Measurements from ENCODE around the gene RPS14. TPM values are rescaled to one million over a fixed set of nuclear protein-coding genes. Genes with fewer than 3 reads are reported as not detected.

Gene RPS14
- total and polyA plus RNA-seq, 10 of the 15 experiments (the other 5 are each of a cell fraction or from before 2014, with no cell fraction given) = 2,295 to 4,047 (median 2,787) TPM

DNA sequence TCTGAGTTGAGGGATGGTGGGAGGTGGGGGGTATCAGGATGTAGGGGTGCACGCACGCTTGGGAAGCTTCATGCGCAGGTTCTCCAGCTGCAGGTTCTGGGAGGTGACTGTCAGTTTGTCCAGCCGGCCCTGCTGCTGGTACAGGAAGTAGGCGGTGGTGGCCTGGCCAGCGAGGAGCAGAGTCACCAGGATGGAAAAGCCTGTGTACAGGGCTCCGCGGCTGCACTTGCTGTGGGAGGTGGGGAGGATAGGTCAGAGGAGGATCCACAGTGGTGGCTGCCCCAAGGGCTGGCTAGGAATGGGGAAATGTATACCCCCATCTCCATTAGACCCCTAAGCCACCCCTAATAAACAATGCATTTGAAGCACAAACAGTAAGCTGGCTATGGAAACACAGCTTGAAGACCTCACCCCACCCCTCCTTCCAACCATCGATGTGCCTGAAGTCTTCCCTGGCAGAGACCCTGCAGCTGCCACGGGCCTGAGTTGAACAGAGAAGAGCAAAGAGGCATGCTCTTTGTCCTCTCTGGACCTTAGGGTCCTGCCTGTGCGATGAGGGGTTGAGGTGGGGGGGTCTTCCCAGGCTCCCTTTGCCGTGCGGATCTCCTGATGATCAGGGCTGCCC, 42.3 kb downstream of the RPS14 start:
- BruUV-seq (replicated peaks) = no TSS peak
- ChIA-PET SMC1A (ENCODE audit: uncharacterized antibody, unreplicated experiment) (interaction anchor here (1.0 to 1.4 kb wide), 4 partner anchors 8 to 25 kb away, joined by 3 to 4 read pairs (median 4); no protein-coding TSS in a partner anchor), POLR2A (interaction anchor here (1.2 to 1.4 kb wide), 3 partner anchors 9 to 30 kb away, joined by 3 to 8 read pairs (median 5); no protein-coding TSS in a partner anchor), RAD21 (ENCODE audit: unreplicated experiment) (interaction anchor here (2.2 kb wide), 1 partner anchor 29 kb away, joined by 7 read pairs; no protein-coding TSS in a partner anchor), CTCF (interaction anchor here (2.1 to 14.0 kb wide), 2 partner anchors 9 to 28 kb away, joined by 11 to 274 read pairs; no protein-coding TSS in a partner anchor)
- Histone ChIP-seq H3K27me3 (replicated peaks in 1 of 2; ENCODE audit: control insufficient read depth in 2 of 2, insufficient read depth in 2 of 2, low read length in 1 of 2) (no peaks in the 10 kb centered on the region), H3K4me2 (ENCODE audit: control insufficient read depth, insufficient read depth) (peak overlapping the region; percentile 91), H4K20me1 (ENCODE audit: control insufficient read depth, insufficient read depth) (peaks cover 59% of the 10 kb centered on the region), H2AFZ (ENCODE audit: control insufficient read depth, low read depth, low read length) (no peak overlapping the region), H3K4me1 (ENCODE audit: control insufficient read depth, insufficient read depth, low read length) (peaks cover 14% of the 10 kb centered on the region), H3K4me3 (peak overlapping the region; percentile 99; the same call in 1 of the 2 replicates), H3K36me3 (ENCODE audit: control insufficient read depth in 2 of 2, insufficient read depth in 2 of 2, low read length in 1 of 2) (peaks cover 49 to 59% of the 10 kb centered on the region in 2 experiments), H3K9ac (ENCODE audit: control insufficient read depth, insufficient read depth, low read length) (peak overlapping the region; percentile 61), H3K27ac (ENCODE audit: control insufficient read depth, insufficient read depth) (peak overlapping the region; percentile 100), H3K9me3 (replicated peaks; ENCODE audit: control insufficient read depth, insufficient read depth, low read length) (no peaks in the 10 kb centered on the region), H3K79me2 (ENCODE audit: control insufficient read depth, insufficient read depth, low read length) (peaks cover 65% of the 10 kb centered on the region)
- ATAC-seq (peak; percentile 5), FAIRE-seq (no peak), DNase-seq (ENCODE audit: low read depth, low spot score) (no peak)
- intact Hi-C loops (cut with micrococcal nuclease; ENCODE audit: unreplicated experiment) = no loop called here
- in situ Hi-C loops (cut with MboI) = no loop called here
- 34% methylated on average over 13 of the region's 13 CpGs for WGBS (ENCODE audit: insufficient coverage, insufficient replicate concordance, low lambda C conversion rate, missing lambda C conversion rate)
- TF ChIP-seq BRCA1 (IDR thresholded peaks at IDR 0.05; ENCODE audit: low read depth, low read length) (no peak), CBX5 (IDR thresholded peaks at IDR 0.05; ENCODE audit: low read depth) (no peak), RUNX3 (IDR thresholded peaks at IDR 0.05; ENCODE audit: low read length) (no peak), MYC (IDR thresholded peaks at IDR 0.05; ENCODE audit: insufficient read depth, insufficient read length, insufficient replicate concordance, low read length, severe bottlenecking) (no peak), POLR2A (IDR thresholded peaks at IDR 0.05; ENCODE audit: low read depth, low read length) (peak; percentile 91), RELA (IDR thresholded peaks at IDR 0.05; ENCODE audit: borderline replicate concordance, partially characterized antibody) (no peak), POU2F2 (IDR thresholded peaks at IDR 0.05; ENCODE audit: borderline replicate concordance, low read depth, low read length) (peak; percentile 84), STAT3 (IDR thresholded peaks at IDR 0.05; ENCODE audit: low read depth, low read length) (no peak), CEBPB (IDR thresholded peaks at IDR 0.05; ENCODE audit: borderline replicate concordance in 1 of 2, low read depth in 2 of 2, low read length in 2 of 2) (no peak), SUZ12 (IDR thresholded peaks at IDR 0.05; ENCODE audit: unreplicated experiment) (no peak), JUND (IDR thresholded peaks at IDR 0.05; ENCODE audit: low read depth, low read length) (no peak), POLR2AphosphoS2 (IDR thresholded peaks at IDR 0.05; ENCODE audit: low read depth, low read length) (peak; percentile 89), ZNF274 (IDR thresholded peaks at IDR 0.05; ENCODE audit: insufficient read depth, insufficient read length) (no peak)
- TF ChIP-seq, protein P1, sequence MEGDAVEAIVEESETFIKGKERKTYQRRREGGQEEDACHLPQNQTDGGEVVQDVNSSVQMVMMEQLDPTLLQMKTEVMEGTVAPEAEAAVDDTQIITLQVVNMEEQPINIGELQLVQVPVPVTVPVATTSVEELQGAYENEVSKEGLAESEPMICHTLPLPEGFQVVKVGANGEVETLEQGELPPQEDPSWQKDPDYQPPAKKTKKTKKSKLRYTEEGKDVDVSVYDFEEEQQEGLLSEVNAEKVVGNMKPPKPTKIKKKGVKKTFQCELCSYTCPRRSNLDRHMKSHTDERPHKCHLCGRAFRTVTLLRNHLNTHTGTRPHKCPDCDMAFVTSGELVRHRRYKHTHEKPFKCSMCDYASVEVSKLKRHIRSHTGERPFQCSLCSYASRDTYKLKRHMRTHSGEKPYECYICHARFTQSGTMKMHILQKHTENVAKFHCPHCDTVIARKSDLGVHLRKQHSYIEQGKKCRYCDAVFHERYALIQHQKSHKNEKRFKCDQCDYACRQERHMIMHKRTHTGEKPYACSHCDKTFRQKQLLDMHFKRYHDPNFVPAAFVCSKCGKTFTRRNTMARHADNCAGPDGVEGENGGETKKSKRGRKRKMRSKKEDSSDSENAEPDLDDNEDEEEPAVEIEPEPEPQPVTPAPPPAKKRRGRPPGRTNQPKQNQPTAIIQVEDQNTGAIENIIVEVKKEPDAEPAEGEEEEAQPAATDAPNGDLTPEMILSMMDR (IDR thresholded peaks at IDR 0.05 in 2 of 3, conservative IDR thresholded peaks at IDR 0.05 in 1 of 3; ENCODE audit: control insufficient read depth in 2 of 3, extremely low read depth in 1 of 3, insufficient read depth in 1 of 3, low read depth in 3 of 3, low read length in 3 of 3) = no peak
- TF ChIP-seq, protein P2, sequence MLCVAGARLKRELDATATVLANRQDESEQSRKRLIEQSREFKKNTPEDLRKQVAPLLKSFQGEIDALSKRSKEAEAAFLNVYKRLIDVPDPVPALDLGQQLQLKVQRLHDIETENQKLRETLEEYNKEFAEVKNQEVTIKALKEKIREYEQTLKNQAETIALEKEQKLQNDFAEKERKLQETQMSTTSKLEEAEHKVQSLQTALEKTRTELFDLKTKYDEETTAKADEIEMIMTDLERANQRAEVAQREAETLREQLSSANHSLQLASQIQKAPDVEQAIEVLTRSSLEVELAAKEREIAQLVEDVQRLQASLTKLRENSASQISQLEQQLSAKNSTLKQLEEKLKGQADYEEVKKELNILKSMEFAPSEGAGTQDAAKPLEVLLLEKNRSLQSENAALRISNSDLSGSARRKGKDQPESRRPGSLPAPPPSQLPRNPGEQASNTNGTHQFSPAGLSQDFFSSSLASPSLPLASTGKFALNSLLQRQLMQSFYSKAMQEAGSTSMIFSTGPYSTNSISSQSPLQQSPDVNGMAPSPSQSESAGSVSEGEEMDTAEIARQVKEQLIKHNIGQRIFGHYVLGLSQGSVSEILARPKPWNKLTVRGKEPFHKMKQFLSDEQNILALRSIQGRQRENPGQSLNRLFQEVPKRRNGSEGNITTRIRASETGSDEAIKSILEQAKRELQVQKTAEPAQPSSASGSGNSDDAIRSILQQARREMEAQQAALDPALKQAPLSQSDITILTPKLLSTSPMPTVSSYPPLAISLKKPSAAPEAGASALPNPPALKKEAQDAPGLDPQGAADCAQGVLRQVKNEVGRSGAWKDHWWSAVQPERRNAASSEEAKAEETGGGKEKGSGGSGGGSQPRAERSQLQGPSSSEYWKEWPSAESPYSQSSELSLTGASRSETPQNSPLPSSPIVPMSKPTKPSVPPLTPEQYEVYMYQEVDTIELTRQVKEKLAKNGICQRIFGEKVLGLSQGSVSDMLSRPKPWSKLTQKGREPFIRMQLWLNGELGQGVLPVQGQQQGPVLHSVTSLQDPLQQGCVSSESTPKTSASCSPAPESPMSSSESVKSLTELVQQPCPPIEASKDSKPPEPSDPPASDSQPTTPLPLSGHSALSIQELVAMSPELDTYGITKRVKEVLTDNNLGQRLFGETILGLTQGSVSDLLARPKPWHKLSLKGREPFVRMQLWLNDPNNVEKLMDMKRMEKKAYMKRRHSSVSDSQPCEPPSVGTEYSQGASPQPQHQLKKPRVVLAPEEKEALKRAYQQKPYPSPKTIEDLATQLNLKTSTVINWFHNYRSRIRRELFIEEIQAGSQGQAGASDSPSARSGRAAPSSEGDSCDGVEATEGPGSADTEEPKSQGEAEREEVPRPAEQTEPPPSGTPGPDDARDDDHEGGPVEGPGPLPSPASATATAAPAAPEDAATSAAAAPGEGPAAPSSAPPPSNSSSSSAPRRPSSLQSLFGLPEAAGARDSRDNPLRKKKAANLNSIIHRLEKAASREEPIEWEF (IDR thresholded peaks at IDR 0.05; ENCODE audit: insufficient replicate concordance, low read depth, low read length) = no peak

Measured in GM12878 (cell line).